Gastrocnemius medialis (tissue), 4 donors: ENCODE measurements around the gene SGCA. TPM values are rescaled to one million over a fixed set of nuclear protein-coding genes. Genes with fewer than 3 reads are reported as not detected.

Source experiments
- ATAC-seq, 2 donors: fragments of 150-250 bp; one replicate each; pipeline ENCODE4 v1.9.1; 2016
- DNase-seq, 2 donors: peaks; one replicate each; pipeline ENCODE4 v3.0.0-alpha.2; 2019
- H3K27ac ChIP-seq, 4 donors: fragments of 200-600 bp; sonication (generic); 1 replicate in 1 of 4; 2 replicates in 3 of 4; pipeline ENCODE4 v1.5.1; 2016 to 2018; ENCODE audit warnings: mild to moderate bottlenecking in 2 of 4, moderate library complexity in 1 of 4
- H3K27me3 ChIP-seq, 3 donors: fragments of 200-600 bp; sonication (generic) in 2 of 3; 1 replicate in 1 of 3; 2 replicates in 2 of 3; pipeline versions ENCODE4 v1.5.1 to v1.6.0; 2016 to 2019; ENCODE audit warnings: mild to moderate bottlenecking in 1 of 3, moderate library complexity in 1 of 3
- H3K36me3 ChIP-seq, 2 donors: fragments of 200-600 bp; sonication (generic) in 1 of 2; one replicate each; pipeline ENCODE4 v1.5.1; 2017 to 2018
- H3K4me1 ChIP-seq, 2 donors: fragments of 200-600 bp; sonication (generic) in 1 of 2; one replicate each; pipeline ENCODE4 v1.5.1; 2016 to 2017; ENCODE audit warnings: mild to moderate bottlenecking in 2 of 2
- H3K4me3 ChIP-seq, 4 donors: fragments of 200-600 bp; sonication (generic) in 3 of 4; 1 replicate in 1 of 4; 2 replicates in 3 of 4; pipeline ENCODE4 v1.5.1; 2016 to 2019; ENCODE audit warnings: mild to moderate bottlenecking in 2 of 4
- H3K9me3 ChIP-seq, 3 donors: fragments of 200-600 bp; sonication (generic) in 2 of 3; 1 replicate in 1 of 3; 2 replicates in 2 of 3; pipeline ENCODE4 v1.5.1; 2016 to 2019
- POLR2A ChIP-seq, 2 donors: fragments of 450-650 bp; IDR thresholded peaks; one replicate each; pipeline ENCODE4 v1.6.1; 2017; ENCODE audit warnings: antibody characterized with exemption in 2 of 2, mild to moderate bottlenecking in 2 of 2, moderate library complexity in 2 of 2
- in situ Hi-C, 4 donors: fragments of 200-750 bp; cut with MboI; loops; one replicate each; pipeline versions ENCODE4 v1.15.0 to v1.8.0; 2017; ENCODE audit warnings: low sequenced_read_pairs in 4 of 4
- intact Hi-C: fragments of 100-400 bp; cut with DNase I; formaldehyde crosslinking; loops from one replicate; pipeline ENCODE4 v1.15.1; 2023; ENCODE audit warnings: low total_unique reads
- total RNA-seq, 4 donors: library from RNA; depleted of rRNA; stranded (reverse); fragments of >200 nt; gene quantifications; one replicate each; pipeline versions ENCODE4 v1.1.0 to v1.2.3, GENCODE V29; 2016
- TF ChIP-seq, protein P1 (sequence below), 5 experiments: fragments of 450-650 bp in 3 of 5; fragments of 200-600 bp in 2 of 5; sonication (generic) in 2 of 5; IDR thresholded peaks in 4 of 5; conservative IDR thresholded peaks in 1 of 5; 1 replicate in 4 of 5; 2 replicates in 1 of 5; pipeline ENCODE4 v1.5.1; 2016 to 2019; ENCODE audit warnings: antibody characterized with exemption in 5 of 5, mild to moderate bottlenecking in 3 of 5, moderate library complexity in 3 of 5

Gene SGCA
- total RNA-seq, 4 donors from 2014 or later = 227 to 385 (median 292) TPM

DNA sequence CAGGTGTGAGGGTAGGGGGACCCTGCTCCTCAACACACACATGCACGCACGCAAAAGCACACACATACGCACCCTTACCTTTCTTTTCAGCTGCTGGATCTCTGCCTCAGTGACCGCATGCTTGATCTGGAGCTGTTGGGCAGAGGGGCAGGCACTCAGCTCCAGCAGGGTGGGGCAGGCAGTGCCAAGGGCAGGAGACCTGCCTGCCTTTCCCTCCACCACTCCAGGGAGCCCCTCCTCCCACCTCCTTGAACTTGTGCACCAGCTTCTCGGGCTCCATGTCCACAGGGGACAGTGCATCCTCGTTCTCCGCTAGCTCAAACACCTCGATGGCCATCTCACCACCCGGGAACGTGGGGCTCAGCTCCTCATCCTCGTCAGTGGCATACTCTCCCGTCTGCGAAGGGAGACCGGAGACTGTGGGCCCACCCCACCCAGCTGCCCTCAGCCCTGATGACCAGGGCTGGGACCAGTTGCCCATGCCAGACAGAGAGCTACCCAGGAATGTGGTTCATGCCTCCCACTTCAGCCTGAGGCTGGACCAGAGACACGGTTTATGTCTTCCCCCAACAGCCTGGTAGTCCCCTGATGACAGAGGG is 26.5 kb upstream of the SGCA start:
- no peak overlapping the region for H3K4me3 ChIP-seq
- H3K9me3 ChIP-seq = no peaks in the 10 kb centered on the region
- in situ Hi-C loops = no loop called here
- H3K27me3 ChIP-seq = no peaks in the 10 kb centered on the region
- peaks cover 0 to 67% of the 10 kb centered on the region in 2 donors for H3K36me3 ChIP-seq
- H3K4me1 ChIP-seq = peaks cover 11 to 19% of the 10 kb centered on the region in 2 donors
- ATAC-seq (no peak), DNase-seq (no peak)
- TF ChIP-seq POLR2A (IDR thresholded peaks at IDR 0.05) = no peak
- TF ChIP-seq, protein P1, sequence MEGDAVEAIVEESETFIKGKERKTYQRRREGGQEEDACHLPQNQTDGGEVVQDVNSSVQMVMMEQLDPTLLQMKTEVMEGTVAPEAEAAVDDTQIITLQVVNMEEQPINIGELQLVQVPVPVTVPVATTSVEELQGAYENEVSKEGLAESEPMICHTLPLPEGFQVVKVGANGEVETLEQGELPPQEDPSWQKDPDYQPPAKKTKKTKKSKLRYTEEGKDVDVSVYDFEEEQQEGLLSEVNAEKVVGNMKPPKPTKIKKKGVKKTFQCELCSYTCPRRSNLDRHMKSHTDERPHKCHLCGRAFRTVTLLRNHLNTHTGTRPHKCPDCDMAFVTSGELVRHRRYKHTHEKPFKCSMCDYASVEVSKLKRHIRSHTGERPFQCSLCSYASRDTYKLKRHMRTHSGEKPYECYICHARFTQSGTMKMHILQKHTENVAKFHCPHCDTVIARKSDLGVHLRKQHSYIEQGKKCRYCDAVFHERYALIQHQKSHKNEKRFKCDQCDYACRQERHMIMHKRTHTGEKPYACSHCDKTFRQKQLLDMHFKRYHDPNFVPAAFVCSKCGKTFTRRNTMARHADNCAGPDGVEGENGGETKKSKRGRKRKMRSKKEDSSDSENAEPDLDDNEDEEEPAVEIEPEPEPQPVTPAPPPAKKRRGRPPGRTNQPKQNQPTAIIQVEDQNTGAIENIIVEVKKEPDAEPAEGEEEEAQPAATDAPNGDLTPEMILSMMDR (IDR thresholded peaks at IDR 0.05 in 4 of 5, conservative IDR thresholded peaks at IDR 0.05 in 1 of 5) = no peak
- intact Hi-C loops = no loop called here
- peak overlapping the region in 2 of 4 donors; percentile 34 to 53 for H3K27ac ChIP-seq

DNA sequence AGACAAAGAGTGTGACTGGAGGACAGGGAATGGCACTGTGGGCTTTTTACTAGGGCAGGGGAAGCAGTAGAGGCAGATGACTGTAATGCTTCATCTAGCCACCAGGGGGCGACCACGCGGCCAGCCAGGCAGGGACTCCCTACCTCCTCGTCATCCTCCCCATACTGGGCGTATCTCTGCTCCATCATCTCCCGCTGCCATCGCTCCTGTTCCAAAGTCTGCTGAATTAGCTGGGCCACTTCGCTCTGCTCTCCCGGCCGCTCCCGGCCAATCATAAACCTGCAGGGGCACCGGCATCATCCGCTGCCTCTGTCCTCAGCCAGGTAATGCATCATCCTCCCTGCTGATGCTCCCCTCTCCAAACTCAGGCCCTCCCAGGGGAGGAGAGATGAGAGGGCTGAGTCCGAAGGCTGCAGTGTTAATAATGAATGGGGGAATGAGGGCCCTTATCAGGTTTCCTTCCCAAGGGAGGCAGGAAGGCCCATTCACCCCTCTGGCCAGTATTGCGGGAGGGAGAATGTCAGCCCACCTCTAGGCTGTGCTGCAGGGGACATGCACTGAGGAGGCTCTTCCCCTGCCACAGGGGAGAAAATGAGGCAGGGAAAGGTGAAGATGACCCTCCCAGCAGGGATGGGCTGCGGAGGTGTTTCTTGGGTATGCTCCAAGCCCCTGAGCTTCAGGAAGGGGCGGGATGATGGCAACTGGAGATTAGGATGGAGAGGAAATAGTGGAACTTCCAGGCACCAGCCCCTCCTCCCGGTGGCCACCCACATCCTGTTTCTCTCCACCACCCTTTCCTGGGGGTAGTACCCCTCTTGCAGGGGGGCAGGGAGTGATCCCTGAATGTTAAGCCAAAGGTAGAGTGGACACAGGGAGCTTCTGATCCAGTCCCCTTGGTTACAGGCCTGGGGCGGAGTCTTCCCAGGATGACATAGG is 25.6 kb upstream of the SGCA start:
- Histone ChIP-seq H3K36me3 (peaks cover 0 to 66% of the 10 kb centered on the region in 2 donors), H3K4me3 (no peak overlapping the region), H3K9me3 (no peaks in the 10 kb centered on the region), H3K27me3 (no peaks in the 10 kb centered on the region), H3K4me1 (peaks cover 5 to 19% of the 10 kb centered on the region in 2 donors), H3K27ac (peak overlapping the region in 3 of 4 donors; percentile 34 to 60 (median 53))
- DNase-seq (peak; percentile 57 to 78), ATAC-seq (peak; percentile 71 to 82)
- in situ Hi-C loops (no loop called here), intact Hi-C loops (loop anchor here (1.0 kb wide), 1 partner anchor 21 kb away; no protein-coding TSS in a partner anchor)
- TF ChIP-seq, protein P1 (IDR thresholded peaks at IDR 0.05 in 4 of 5, conservative IDR thresholded peaks at IDR 0.05 in 1 of 5) = peak; percentile 93 to 98 (median 97)
- no peak for TF ChIP-seq POLR2A (IDR thresholded peaks at IDR 0.05)

DNA sequence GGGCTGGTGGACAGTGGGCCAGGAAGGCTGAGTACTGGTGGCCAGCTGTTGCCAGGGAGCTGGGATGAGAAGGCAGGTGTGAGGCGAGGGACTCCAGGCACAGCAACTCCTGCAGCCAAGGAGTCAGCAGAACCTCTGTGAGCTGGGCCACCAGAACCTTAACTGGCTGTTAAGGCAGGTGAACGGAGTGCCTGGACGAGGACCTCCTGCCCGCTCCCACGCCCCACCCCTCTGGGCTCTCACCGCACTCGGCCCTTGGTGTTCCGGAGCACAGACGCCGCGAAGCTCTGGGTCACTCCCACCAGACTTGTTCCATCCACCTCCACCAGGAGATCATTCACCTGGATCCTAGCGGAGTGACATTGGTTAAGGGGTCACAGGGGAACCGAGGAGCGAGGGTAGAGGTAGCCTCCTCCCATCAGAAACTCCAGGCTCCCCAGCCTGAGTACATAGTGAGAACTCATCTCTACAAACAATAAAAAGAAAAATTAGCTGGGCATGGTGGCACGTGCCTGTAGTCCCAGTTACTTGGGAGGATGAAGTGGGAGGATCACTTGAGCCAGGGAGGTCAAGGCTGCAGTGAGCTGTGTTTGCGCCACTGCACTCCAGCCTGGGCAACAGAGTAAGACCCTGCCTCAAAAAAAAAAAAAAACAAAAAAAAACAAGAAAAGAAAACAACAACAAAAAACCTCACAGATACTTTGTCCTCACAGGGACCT is 24.6 kb upstream of the SGCA start:
- H3K27ac ChIP-seq = peak overlapping the region in 3 of 4 donors; percentile 27 to 60 (median 53)
- TF ChIP-seq, protein P1 (IDR thresholded peaks at IDR 0.05 in 4 of 5, conservative IDR thresholded peaks at IDR 0.05 in 1 of 5) = no peak
- no peak for TF ChIP-seq POLR2A (IDR thresholded peaks at IDR 0.05)
- peaks cover 0 to 56% of the 10 kb centered on the region in 2 donors for H3K36me3 ChIP-seq
- DNase-seq (no peak), ATAC-seq (no peak)
- in situ Hi-C loops = no loop called here
- H3K4me3 ChIP-seq = no peak overlapping the region
- peaks cover 15 to 24% of the 10 kb centered on the region in 2 donors for H3K4me1 ChIP-seq
- no peaks in the 10 kb centered on the region for H3K27me3 ChIP-seq
- H3K9me3 ChIP-seq = no peaks in the 10 kb centered on the region
- intact Hi-C loops = no loop called here

DNA sequence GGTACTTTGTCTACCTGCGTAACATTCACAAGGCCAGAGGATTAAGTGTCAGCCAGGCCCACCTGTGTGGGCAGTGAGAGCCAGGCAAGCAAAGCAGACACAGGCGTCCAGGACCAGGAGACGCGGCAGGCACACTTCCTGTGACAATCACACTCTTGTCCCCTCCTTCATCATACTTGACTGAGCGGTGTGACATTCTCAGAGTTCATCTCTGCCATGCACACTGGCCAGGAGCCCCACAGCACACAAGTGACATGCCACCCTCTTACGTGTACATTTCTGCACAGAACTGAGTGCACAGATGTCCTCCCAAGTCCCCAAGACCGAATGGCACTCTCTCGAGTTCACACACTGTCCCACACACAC is 24.1 kb upstream of the SGCA start:
- Histone ChIP-seq H3K27me3 (no peaks in the 10 kb centered on the region), H3K27ac (peak overlapping the region in 1 of 4 donors; percentile 10), H3K4me1 (peaks cover 20 to 30% of the 10 kb centered on the region in 2 donors), H3K36me3 (peaks cover 0 to 52% of the 10 kb centered on the region in 2 donors), H3K4me3 (no peak overlapping the region), H3K9me3 (no peaks in the 10 kb centered on the region)
- TF ChIP-seq, protein P1 (IDR thresholded peaks at IDR 0.05 in 4 of 5, conservative IDR thresholded peaks at IDR 0.05 in 1 of 5) = no peak
- intact Hi-C loops (no loop called here), in situ Hi-C loops (no loop called here)
- no peak for DNase-seq
- ATAC-seq = no peak
